WTC11 (cell line): ENCODE data around the gene RCBTB1. TPM values are rescaled to one million over a fixed set of nuclear protein-coding genes. Genes with fewer than 3 reads are reported as not detected.

Experiments
- ATAC-seq: fragments of 200-7000 bp; cut with Tn5 transposase; 2 replicates; pipeline ENCODE4 v1.10.0; 2021; ENCODE audit warnings: mild to moderate bottlenecking, moderate library complexity
- CTCF ChIA-PET: fragments of 300-600 bp; sonication (Branson Sonifier 250); formaldehyde crosslinking; loops from one replicate; lab custom pipeline; 2021; ENCODE audit warnings: antibody characterized with exemption; lab: Charles Lee
- POLR2A ChIA-PET: fragments of 350-600 bp; sonication (Branson Sonifier 250); formaldehyde crosslinking; loops from one replicate; lab custom pipeline; 2021; ENCODE audit warnings: antibody characterized with exemption; lab: Charles Lee
- DNase-seq: peaks from one replicate; pipeline ENCODE4 v3.0.0; 2021; ENCODE audit warnings: low spot score
- H3K27ac Mint-ChIP-seq: 2 replicates; pipeline ENCODE4 v1.8.0; 2021; ENCODE audit warnings: mixed read lengths
- H3K27me3 Mint-ChIP-seq: 2 replicates; pipeline ENCODE4 v1.8.0; 2021; ENCODE audit warnings: low read depth, mild to moderate bottlenecking, moderate library complexity, mixed read lengths
- H3K36me3 Mint-ChIP-seq: 2 replicates; pipeline ENCODE4 v1.8.0; 2021; ENCODE audit warnings: mixed read lengths
- H3K4me1 Mint-ChIP-seq: 2 replicates; pipeline ENCODE4 v1.8.0; 2022; ENCODE audit warnings: mixed read lengths
- H3K4me3 Mint-ChIP-seq: 2 replicates; pipeline ENCODE4 v1.8.0; 2021; ENCODE audit warnings: mild to moderate bottlenecking, moderate library complexity, mixed read lengths
- H3K9me3 Mint-ChIP-seq: 2 replicates; pipeline ENCODE4 v1.8.0; 2021; ENCODE audit warnings: mixed read lengths
- ATF1 ChIP-seq: sonication (generic); formaldehyde crosslinking; IDR thresholded peaks from 2 replicates; pipeline ENCODE4 v1.8.1; 2023; ENCODE audit warnings: mild to moderate bottlenecking, moderate library complexity, missing genetic modification reagents
- ETV6 ChIP-seq: sonication (generic); formaldehyde crosslinking; IDR thresholded peaks from 2 replicates; pipeline ENCODE4 v1.8.1; 2022; ENCODE audit warnings: mild to moderate bottlenecking, missing genetic modification reagents
- GTF2I ChIP-seq: fragments of 250-450 bp; sonication (Bioruptor Pico); conservative IDR thresholded peaks from 2 replicates; pipeline ENCODE4 v1.4.0; 2021; ENCODE audit warnings: mild to moderate bottlenecking
- SMAD4 ChIP-seq: sonication (generic); formaldehyde crosslinking; IDR thresholded peaks from 2 replicates; pipeline ENCODE4 v1.8.0; 2022; ENCODE audit warnings: mild to moderate bottlenecking, missing genetic modification reagents
- TEAD1 ChIP-seq: sonication (generic); formaldehyde crosslinking; IDR thresholded peaks from 2 replicates; pipeline ENCODE4 v1.8.0; 2022; ENCODE audit warnings: mild to moderate bottlenecking, missing genetic modification reagents
- ZBTB21 ChIP-seq: sonication (generic); formaldehyde crosslinking; IDR thresholded peaks from 2 replicates; pipeline ENCODE4 v1.8.1; 2023; ENCODE audit warnings: mild to moderate bottlenecking, missing genetic modification reagents, borderline replicate concordance
- ZNF263 ChIP-seq: sonication (generic); formaldehyde crosslinking; IDR thresholded peaks from 2 replicates; pipeline ENCODE4 v1.8.1; 2022; ENCODE audit warnings: low read depth, mild to moderate bottlenecking, moderate library complexity, missing genetic modification reagents
- total RNA-seq: library from RNA; stranded (reverse); gene quantifications from 3 replicates; pipeline ENCODE4 v1.2.3, GENCODE V29; 2021
- TF ChIP-seq, protein P1 (sequence below): sonication (generic); formaldehyde crosslinking; IDR thresholded peaks from 2 replicates; pipeline ENCODE4 v1.8.1; 2023; ENCODE audit warnings: mild to moderate bottlenecking, missing genetic modification reagents, borderline replicate concordance
- TF ChIP-seq, protein P2 (sequence below): sonication (generic); formaldehyde crosslinking; IDR thresholded peaks from 2 replicates; pipeline ENCODE4 v1.8.1; 2023; ENCODE audit warnings: mild to moderate bottlenecking, missing genetic modification reagents, moderate library complexity
- TF ChIP-seq, protein P3 (sequence below): fragments of 250-450 bp; sonication (Bioruptor Pico); conservative IDR thresholded peaks from 2 replicates; pipeline ENCODE4 v1.9.0; 2021; ENCODE audit warnings: mild to moderate bottlenecking
- TF ChIP-seq, protein P4 (sequence below): sonication (generic); formaldehyde crosslinking; IDR thresholded peaks from 2 replicates; pipeline ENCODE4 v1.8.1; 2022; ENCODE audit warnings: low read depth, mild to moderate bottlenecking, moderate library complexity, missing genetic modification reagents, borderline replicate concordance
- TF ChIP-seq, protein P5 (sequence below): fragments of 250-450 bp; sonication (Bioruptor Pico); IDR thresholded peaks from 2 replicates; pipeline ENCODE4 v1.9.0; 2021; ENCODE audit warnings: moderate library complexity, mild to moderate bottlenecking, inconsistent platforms, borderline replicate concordance
- TF ChIP-seq, protein P6 (sequence below): sonication (generic); formaldehyde crosslinking; IDR thresholded peaks from 2 replicates; pipeline ENCODE4 v1.8.1; 2023; ENCODE audit warnings: mild to moderate bottlenecking, moderate library complexity, missing genetic modification reagents
- TF ChIP-seq, protein P7 (sequence below): sonication (generic); formaldehyde crosslinking; IDR thresholded peaks from 2 replicates; pipeline ENCODE4 v1.8.1; 2022; ENCODE audit warnings: mild to moderate bottlenecking, moderate library complexity, missing genetic modification reagents

The RCBTB1 gene
- total RNA-seq, 1 experiment from 2014 or later: 31.3 TPM

DNA sequence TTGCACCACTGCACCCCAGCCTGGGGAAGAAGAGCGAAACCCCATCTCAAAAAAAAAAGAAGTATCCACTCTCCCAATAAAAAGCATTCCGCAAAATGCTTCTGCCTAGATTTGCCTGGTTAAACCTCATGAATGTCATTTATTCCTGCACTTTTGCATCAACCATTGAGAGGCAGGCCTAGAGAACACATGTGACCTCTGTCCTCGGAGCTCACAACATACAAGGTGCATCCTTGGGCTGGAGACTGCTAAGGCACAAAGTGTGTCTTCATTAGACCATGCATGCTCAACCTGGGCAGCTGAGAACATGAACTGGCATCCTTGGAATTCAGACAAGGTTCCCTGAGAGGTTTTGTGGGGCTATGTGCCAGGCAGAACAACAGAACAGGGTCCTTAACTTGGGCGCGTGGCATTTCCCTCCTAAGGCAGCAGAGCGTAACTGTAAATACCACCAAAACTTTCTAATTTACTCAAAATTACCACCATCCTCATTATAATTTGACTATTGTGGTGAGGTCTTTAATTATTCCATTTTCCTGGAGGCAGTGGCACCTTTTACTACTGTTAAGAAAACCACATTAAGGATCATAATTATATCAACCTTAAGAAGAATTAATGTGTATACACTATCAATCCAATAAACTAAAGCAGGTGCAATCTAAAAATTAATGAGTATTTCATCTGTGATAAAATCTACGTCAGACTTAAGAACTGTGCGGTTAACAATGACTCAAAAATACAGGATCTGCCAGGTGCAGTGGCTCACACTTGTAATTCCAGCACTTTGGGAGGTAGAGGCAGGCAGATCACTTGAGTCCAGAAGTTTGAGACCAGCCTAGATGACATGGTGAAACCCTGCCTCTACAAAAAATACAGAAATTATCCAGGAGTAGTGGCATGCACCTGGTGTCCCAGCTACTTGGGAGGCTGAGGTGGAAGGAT is 13.8 kb downstream of the RCBTB1 start:
- CTCF ChIA-PET: no interaction called here
- H3K4me3 Mint-ChIP-seq: no peak overlapping the region
- no peak for DNase-seq
- H3K9me3 Mint-ChIP-seq: peaks cover 8% of the 10 kb centered on the region
- ATAC-seq: no peak
- H3K27me3 Mint-ChIP-seq: no peaks in the 10 kb centered on the region
- H3K27ac Mint-ChIP-seq: no peak overlapping the region
- no peaks in the 10 kb centered on the region for H3K4me1 Mint-ChIP-seq
- POLR2A ChIA-PET: interaction anchor here (0.6 kb wide), 1 partner anchor 226 kb away, joined by 3 read pairs; no protein-coding TSS in a partner anchor
- H3K36me3 Mint-ChIP-seq: peaks cover 14% of the 10 kb centered on the region
- TF ChIP-seq, protein P1, sequence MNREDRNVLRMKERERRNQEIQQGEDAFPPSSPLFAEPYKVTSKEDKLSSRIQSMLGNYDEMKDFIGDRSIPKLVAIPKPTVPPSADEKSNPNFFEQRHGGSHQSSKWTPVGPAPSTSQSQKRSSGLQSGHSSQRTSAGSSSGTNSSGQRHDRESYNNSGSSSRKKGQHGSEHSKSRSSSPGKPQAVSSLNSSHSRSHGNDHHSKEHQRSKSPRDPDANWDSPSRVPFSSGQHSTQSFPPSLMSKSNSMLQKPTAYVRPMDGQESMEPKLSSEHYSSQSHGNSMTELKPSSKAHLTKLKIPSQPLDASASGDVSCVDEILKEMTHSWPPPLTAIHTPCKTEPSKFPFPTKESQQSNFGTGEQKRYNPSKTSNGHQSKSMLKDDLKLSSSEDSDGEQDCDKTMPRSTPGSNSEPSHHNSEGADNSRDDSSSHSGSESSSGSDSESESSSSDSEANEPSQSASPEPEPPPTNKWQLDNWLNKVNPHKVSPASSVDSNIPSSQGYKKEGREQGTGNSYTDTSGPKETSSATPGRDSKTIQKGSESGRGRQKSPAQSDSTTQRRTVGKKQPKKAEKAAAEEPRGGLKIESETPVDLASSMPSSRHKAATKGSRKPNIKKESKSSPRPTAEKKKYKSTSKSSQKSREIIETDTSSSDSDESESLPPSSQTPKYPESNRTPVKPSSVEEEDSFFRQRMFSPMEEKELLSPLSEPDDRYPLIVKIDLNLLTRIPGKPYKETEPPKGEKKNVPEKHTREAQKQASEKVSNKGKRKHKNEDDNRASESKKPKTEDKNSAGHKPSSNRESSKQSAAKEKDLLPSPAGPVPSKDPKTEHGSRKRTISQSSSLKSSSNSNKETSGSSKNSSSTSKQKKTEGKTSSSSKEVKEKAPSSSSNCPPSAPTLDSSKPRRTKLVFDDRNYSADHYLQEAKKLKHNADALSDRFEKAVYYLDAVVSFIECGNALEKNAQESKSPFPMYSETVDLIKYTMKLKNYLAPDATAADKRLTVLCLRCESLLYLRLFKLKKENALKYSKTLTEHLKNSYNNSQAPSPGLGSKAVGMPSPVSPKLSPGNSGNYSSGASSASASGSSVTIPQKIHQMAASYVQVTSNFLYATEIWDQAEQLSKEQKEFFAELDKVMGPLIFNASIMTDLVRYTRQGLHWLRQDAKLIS (CRISPR knock-in tag): no peak
- TF ChIP-seq, protein P2, sequence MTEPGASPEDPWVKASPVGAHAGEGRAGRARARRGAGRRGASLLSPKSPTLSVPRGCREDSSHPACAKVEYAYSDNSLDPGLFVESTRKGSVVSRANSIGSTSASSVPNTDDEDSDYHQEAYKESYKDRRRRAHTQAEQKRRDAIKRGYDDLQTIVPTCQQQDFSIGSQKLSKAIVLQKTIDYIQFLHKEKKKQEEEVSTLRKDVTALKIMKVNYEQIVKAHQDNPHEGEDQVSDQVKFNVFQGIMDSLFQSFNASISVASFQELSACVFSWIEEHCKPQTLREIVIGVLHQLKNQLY: no peak
- no peak for TF ChIP-seq SMAD4 (CRISPR knock-in tag)
- TF ChIP-seq, protein P3, sequence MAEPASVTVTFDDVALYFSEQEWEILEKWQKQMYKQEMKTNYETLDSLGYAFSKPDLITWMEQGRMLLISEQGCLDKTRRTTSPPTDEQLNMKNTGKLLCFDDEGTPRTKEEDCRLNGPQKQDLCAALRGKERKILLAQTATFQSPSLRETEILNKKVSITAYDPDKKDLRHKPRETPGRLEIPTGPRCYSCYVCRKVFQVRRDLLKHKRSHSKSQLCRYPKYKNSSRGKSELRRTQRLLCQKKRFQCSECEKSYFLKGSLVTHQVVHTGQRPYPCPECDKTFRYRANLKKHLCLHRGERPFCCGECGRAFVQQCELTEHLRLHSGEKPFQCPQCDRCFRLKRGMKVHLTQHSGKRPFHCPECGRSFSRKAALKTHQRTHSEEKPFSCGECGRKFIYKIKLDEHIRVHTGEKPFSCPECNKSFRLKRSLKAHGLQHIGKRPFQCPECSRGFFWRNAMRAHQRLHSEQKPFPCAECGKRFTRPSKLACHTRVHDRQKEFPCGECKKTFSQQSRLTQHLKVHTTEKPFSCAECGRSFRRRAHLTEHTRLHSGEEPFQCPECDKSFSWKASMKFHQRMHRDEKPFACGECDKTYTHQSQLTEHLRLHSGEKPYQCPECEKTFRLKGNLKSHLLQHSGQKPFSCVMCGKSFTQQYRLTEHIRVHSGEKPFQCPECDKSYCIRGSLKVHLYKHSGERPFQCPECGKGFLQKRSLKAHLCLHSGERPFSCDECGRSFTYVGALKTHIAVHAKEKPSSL: no peak
- TF ChIP-seq, protein P4, sequence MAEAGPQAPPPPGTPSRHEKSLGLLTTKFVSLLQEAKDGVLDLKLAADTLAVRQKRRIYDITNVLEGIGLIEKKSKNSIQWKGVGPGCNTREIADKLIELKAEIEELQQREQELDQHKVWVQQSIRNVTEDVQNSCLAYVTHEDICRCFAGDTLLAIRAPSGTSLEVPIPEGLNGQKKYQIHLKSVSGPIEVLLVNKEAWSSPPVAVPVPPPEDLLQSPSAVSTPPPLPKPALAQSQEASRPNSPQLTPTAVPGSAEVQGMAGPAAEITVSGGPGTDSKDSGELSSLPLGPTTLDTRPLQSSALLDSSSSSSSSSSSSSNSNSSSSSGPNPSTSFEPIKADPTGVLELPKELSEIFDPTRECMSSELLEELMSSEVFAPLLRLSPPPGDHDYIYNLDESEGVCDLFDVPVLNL: no peak

DNA sequence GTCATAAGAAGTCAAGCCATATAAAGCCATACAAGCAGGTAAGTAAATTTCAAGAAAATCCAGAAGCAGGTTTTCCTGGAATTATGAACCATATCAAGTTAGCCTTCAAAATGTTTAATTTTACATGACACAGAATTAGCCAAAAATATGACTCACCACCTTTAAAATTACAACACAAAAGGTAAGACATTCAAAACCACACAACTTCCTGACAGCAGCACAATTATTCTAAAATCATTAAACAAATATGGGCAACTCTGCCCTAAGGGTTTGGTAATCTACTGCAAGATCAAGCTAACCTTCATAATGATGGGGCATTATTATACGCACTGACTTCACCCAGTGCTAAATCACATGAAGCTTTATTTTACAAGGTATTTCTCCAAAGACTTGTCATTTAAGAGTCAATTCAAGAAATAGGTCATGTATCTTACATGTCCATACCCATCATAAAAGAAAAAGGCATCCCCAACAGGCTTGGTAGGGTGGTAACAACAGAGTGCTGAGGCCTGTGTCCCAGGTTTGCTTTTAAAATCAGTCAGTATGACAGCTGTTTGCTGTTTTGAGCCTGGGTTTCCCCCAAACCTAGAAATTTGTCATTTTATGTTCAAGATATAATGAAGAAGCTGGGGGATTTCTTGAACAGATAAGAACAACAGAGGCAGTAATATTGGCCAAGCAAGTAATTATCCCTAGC is 15.2 kb downstream of the RCBTB1 start:
- Mint-ChIP-seq H3K9me3 (peaks cover 5% of the 10 kb centered on the region), H3K4me1 (no peaks in the 10 kb centered on the region)
- no peak for DNase-seq
- no peak for TF ChIP-seq ZBTB21 (CRISPR knock-in tag)
- TF ChIP-seq, all 79 proteins: peak for 0
- ATAC-seq: no peak
- CTCF ChIA-PET: no interaction called here
- POLR2A ChIA-PET: no interaction called here
- no peaks in the 10 kb centered on the region for H3K27me3 Mint-ChIP-seq
- H3K27ac Mint-ChIP-seq: no peak overlapping the region
- peaks cover 24% of the 10 kb centered on the region for H3K36me3 Mint-ChIP-seq
- no peak overlapping the region for H3K4me3 Mint-ChIP-seq

DNA sequence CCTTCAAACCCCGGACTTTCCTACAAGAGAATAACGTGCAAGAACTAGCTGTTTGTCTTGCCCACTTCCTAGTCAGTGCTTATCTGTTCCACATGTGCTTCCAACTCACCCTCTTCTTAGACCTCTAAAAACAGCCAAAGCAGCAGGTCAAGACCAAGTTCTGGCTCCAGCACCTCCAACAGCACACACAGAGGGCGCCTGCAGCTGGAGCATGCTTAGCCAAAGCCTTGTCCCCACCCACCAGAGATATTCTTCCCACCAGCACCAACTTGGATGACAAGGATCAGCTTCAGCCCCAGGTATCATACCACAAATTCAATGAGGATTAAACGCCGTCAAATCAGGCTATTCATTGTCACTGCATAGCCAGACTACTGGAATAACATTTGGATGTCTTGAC is 17.9 kb downstream of the RCBTB1 start:
- H3K27ac Mint-ChIP-seq: no peak overlapping the region
- ChIA-PET CTCF (interaction anchor here (0.5 kb wide), 1 partner anchor 177 kb away, joined by 3 read pairs; no protein-coding TSS in a partner anchor), POLR2A (no interaction called here)
- no peaks in the 10 kb centered on the region for H3K27me3 Mint-ChIP-seq
- ATAC-seq: no peak
- H3K4me3 Mint-ChIP-seq: no peak overlapping the region
- peaks cover 39% of the 10 kb centered on the region for H3K36me3 Mint-ChIP-seq
- DNase-seq: no peak
- H3K4me1 Mint-ChIP-seq: no peaks in the 10 kb centered on the region
- peaks cover 4% of the 10 kb centered on the region for H3K9me3 Mint-ChIP-seq
- TF ChIP-seq, protein P3: no peak
- TF ChIP-seq ZNF263 (CRISPR knock-in tag) (no peak), ATF1 (CRISPR knock-in tag) (no peak), TEAD1 (no peak), ETV6 (CRISPR knock-in tag) (no peak), GTF2I (CRISPR knock-in tag) (no peak)
- TF ChIP-seq, protein P5, sequence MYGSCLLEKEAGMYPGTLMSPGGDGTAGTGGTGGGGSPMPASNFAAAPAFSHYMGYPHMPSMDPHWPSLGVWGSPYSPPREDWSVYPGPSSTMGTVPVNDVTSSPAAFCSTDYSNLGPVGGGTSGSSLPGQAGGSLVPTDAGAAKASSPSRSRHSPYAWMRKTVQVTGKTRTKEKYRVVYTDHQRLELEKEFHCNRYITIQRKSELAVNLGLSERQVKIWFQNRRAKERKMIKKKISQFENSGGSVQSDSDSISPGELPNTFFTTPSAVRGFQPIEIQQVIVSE (CRISPR knock-in tag): no peak
- TF ChIP-seq, protein P6, sequence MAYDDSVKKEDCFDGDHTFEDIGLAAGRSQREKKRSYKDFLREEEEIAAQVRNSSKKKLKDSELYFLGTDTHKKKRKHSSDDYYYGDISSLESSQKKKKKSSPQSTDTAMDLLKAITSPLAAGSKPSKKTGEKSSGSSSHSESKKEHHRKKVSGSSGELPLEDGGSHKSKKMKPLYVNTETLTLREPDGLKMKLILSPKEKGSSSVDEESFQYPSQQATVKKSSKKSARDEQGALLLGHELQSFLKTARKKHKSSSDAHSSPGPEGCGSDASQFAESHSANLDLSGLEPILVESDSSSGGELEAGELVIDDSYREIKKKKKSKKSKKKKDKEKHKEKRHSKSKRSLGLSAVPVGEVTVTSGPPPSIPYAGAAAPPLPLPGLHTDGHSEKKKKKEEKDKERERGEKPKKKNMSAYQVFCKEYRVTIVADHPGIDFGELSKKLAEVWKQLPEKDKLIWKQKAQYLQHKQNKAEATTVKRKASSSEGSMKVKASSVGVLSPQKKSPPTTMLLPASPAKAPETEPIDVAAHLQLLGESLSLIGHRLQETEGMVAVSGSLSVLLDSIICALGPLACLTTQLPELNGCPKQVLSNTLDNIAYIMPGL (CRISPR knock-in tag): no peak
- TF ChIP-seq, protein P7, sequence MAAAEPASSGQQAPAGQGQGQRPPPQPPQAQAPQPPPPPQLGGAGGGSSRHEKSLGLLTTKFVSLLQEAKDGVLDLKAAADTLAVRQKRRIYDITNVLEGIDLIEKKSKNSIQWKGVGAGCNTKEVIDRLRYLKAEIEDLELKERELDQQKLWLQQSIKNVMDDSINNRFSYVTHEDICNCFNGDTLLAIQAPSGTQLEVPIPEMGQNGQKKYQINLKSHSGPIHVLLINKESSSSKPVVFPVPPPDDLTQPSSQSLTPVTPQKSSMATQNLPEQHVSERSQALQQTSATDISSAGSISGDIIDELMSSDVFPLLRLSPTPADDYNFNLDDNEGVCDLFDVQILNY: no peak
